Measurements from ENCODE around the gene SIM2.

DNA sequence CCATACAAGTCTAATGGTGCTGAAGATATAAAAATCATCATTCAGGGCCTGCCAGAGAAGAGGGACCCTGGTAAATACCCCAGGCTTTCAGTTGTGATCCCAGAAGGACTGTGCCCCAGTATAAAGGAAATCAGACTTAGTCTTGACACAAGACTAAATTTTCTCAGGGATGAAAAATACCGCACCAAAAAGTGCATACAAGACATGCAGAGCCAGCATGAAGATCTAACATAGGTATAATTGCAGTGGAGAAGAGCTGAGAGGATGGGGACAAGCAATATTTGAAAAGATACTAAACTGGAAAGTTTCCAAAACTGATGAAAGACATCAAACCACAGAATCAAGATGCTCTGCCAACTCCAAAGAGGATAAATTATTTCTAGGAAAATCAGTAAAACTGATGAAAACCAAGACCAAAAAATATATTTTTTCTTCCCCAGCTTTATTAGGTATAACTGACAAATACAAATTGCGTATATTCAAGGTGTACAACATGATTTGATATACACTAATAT, 17.7 kb upstream of the SIM2 start:
- TF ChIP-seq SIN3A (IDR thresholded peaks at IDR 0.05; ENCODE audit: low read depth) (no peak), FOSL1 (IDR thresholded peaks at IDR 0.05; ENCODE audit: low read depth) (no peak)
- TF ChIP-seq, protein P1, sequence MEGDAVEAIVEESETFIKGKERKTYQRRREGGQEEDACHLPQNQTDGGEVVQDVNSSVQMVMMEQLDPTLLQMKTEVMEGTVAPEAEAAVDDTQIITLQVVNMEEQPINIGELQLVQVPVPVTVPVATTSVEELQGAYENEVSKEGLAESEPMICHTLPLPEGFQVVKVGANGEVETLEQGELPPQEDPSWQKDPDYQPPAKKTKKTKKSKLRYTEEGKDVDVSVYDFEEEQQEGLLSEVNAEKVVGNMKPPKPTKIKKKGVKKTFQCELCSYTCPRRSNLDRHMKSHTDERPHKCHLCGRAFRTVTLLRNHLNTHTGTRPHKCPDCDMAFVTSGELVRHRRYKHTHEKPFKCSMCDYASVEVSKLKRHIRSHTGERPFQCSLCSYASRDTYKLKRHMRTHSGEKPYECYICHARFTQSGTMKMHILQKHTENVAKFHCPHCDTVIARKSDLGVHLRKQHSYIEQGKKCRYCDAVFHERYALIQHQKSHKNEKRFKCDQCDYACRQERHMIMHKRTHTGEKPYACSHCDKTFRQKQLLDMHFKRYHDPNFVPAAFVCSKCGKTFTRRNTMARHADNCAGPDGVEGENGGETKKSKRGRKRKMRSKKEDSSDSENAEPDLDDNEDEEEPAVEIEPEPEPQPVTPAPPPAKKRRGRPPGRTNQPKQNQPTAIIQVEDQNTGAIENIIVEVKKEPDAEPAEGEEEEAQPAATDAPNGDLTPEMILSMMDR (IDR thresholded peaks at IDR 0.05 in 2 of 3, conservative IDR thresholded peaks at IDR 0.05 in 1 of 3; ENCODE audit: borderline replicate concordance in 1 of 3, insufficient read depth in 1 of 3, low read depth in 2 of 3, low read length in 2 of 3), result no peak
- TF ChIP-seq, protein P2, sequence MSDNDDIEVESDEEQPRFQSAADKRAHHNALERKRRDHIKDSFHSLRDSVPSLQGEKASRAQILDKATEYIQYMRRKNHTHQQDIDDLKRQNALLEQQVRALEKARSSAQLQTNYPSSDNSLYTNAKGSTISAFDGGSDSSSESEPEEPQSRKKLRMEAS (IDR thresholded peaks at IDR 0.05), result no peak
